ENCODE results near the gene HPSE2.
"Not testable (repeated sequence)": the region's sequence is repeated elsewhere in the genome, so short reads cannot be mapped to it uniquely, and the experiment has no call there.

HPSE2 gene

DNA sequence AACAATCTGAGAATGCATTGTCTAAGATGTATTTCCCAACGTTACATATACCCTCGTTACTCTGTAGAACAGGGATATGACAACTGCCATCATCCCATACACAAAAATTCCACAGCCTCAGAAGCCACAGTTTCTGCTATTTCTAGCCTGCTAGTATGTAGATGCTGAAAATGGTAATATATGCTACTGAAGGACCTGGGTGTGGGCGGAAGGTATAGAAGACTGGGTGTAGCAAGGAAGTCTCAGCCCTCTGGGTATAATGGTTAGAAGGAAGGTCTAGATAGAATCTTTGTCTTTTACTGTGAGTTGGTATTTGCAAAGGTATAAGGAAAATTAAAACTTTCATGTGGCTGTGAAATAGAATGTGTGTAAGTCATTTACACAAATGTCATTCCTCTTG lies 709.7 kb downstream of the HPSE2 start:
- Histone ChIP-seq H3K4me3 (ENCODE audit: low read length) (no peak overlapping the region), H3K4me1 (ENCODE audit: control insufficient read depth, insufficient read depth, low read length) (no peaks in the 10 kb centered on the region)

DNA sequence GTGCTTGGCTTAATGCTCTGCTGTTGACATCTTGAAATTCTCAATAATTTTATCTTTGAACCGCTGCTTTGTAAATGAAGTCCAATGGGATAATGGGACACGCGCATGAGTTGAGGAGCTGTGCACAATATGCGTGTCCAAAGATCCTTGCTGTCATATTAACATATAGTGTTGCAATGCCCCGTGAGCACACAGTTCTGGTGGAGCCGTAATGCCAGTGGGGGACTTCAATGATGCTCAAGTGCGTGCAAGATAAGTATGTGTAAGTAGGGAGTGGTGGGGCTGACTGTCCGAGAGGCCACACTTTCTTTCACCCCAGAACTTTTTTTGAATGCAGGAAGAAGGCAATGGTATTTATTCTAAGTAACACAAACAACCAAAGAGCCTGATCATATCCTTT lies 711.5 kb downstream of the HPSE2 start:
- Histone ChIP-seq H3K9me3 (ENCODE audit: control insufficient read depth, low read length) (no peaks in the 10 kb centered on the region), H3K4me1 (ENCODE audit: control insufficient read depth, insufficient read depth, low read length) (no peaks in the 10 kb centered on the region), H3K9ac (ENCODE audit: low read length) (no peak overlapping the region), H3K4me3 (ENCODE audit: low read length) (no peak overlapping the region), H3K36me3 (ENCODE audit: control insufficient read depth, insufficient read depth, low read length) (no peaks in the 10 kb centered on the region), H3K27me3 (ENCODE audit: control insufficient read depth, insufficient read depth, low read length) (peaks cover 7% of the 10 kb centered on the region)

More for the DNA sequence above, 709.7 kb downstream of the HPSE2 start:
- Histone ChIP-seq H3K27me3 (ENCODE audit: control insufficient read depth, insufficient read depth, low read length) (peaks cover 7% of the 10 kb centered on the region), H3K9me3 (ENCODE audit: control insufficient read depth, low read length) (no peaks in the 10 kb centered on the region), H3K36me3 (ENCODE audit: control insufficient read depth, insufficient read depth, low read length) (no peaks in the 10 kb centered on the region), H3K9ac (ENCODE audit: low read length) (no peak overlapping the region)

DNA sequence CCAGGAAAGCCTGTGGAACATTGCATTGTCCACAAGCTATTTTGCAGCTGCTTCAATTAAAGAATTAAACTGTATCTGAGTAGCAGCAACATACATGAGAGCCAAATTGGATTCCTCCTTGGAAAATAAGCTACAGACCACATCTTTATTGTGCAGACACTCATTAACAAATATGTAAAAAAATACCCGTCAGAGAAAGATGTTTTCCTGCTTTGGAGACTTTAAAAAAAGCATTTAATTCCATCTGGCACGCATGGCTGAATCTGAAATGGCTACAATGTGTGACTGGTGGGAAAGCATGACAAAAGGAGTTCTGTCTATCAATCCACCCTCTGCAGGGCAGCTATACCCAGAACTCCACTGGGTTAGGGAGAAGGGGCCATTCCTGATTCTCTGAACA lies 715.8 kb downstream of the HPSE2 start:
- no peak overlapping the region for H3K9ac ChIP-seq (ENCODE audit: low read length)
- no peaks in the 10 kb centered on the region for H3K4me1 ChIP-seq (ENCODE audit: control insufficient read depth, insufficient read depth, low read length)
- no peaks in the 10 kb centered on the region for H3K27me3 ChIP-seq (ENCODE audit: control insufficient read depth, insufficient read depth, low read length)
- H3K9me3 ChIP-seq (ENCODE audit: control insufficient read depth, low read length): no peaks in the 10 kb centered on the region
- no peak overlapping the region for H3K4me3 ChIP-seq (ENCODE audit: low read length)
- H3K36me3 ChIP-seq (ENCODE audit: control insufficient read depth, insufficient read depth, low read length): no peaks in the 10 kb centered on the region

DNA sequence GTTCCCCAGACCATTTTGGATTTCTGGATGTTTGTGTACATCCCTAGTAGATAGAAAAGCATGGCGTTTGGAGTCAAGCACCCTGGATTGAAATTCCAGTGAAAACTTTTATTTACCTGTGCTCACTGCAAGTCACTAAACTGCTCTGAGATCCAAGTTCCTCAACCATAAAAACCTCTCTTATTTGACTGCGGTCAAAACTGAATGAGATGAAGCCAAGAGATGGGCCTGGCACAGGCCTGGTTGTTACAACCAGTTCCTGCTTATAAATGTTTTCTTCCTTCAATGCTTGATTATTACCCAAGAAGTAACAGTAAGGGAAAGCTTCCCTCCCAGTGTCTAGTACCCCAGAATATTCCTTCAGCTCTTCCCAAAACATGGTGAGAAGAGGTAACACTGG lies 718.0 kb downstream of the HPSE2 start:
- no peaks in the 10 kb centered on the region for H3K27me3 ChIP-seq (ENCODE audit: control insufficient read depth, insufficient read depth, low read length)
- H3K9ac ChIP-seq (ENCODE audit: low read length): no peak overlapping the region
- no peaks in the 10 kb centered on the region for H3K4me1 ChIP-seq (ENCODE audit: control insufficient read depth, insufficient read depth, low read length)
- H3K36me3 ChIP-seq (ENCODE audit: control insufficient read depth, insufficient read depth, low read length): no peaks in the 10 kb centered on the region
- H3K9me3 ChIP-seq (ENCODE audit: control insufficient read depth, low read length): no peaks in the 10 kb centered on the region
- H3K4me3 ChIP-seq (ENCODE audit: low read length): no peak overlapping the region

DNA sequence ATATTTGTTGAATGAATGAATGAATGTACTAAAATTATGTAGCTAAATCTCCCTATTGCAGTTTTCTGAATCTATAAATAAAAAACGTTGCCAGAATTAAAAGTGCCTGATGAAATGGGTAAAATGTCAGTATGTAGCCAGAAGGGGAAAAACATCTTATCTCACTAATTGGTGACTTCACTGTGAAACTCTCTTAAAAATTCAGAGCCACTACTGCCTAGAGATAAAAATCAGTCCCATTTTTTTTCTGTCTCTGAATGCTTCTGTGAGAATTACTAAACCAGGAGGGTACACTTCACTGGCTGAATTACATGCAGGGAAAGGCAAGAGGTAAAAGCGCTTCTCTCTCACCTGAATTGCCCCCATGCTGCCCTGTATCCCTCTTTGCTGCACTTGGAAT lies 719.3 kb downstream of the HPSE2 start:
- Histone ChIP-seq H3K9ac (ENCODE audit: low read length) (no peak overlapping the region), H3K4me1 (ENCODE audit: control insufficient read depth, insufficient read depth, low read length) (no peaks in the 10 kb centered on the region), H3K4me3 (ENCODE audit: low read length) (no peak overlapping the region), H3K9me3 (ENCODE audit: control insufficient read depth, low read length) (no peaks in the 10 kb centered on the region), H3K27me3 (ENCODE audit: control insufficient read depth, insufficient read depth, low read length) (no peaks in the 10 kb centered on the region), H3K36me3 (ENCODE audit: control insufficient read depth, insufficient read depth, low read length) (no peaks in the 10 kb centered on the region)

DNA sequence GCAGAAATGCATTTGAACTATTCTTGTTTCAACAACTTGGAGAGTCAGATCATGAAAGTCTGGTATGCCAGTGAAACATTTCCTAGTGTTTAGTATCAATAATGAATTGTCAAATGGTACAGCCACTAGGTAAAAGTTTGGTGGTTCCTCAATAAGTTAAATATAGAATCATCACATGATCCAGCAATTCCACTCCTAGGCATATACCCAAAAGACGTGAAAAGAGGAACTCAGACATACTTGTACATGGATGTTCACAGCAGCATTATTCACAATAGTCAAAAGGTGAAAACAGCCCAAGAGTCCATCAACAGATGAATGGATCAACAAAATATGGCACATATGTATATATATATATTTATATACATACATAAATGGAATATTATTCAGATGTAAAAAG lies 721.9 kb downstream of the HPSE2 start:
- Histone ChIP-seq H3K9ac (ENCODE audit: low read length) (no peak overlapping the region), H3K4me1 (ENCODE audit: control insufficient read depth, insufficient read depth, low read length) (no peaks in the 10 kb centered on the region), H3K36me3 (ENCODE audit: control insufficient read depth, insufficient read depth, low read length) (no peaks in the 10 kb centered on the region), H3K9me3 (ENCODE audit: control insufficient read depth, low read length) (no peaks in the 10 kb centered on the region), H3K27me3 (ENCODE audit: control insufficient read depth, insufficient read depth, low read length) (peaks cover 3% of the 10 kb centered on the region), H3K4me3 (ENCODE audit: low read length) (no peak overlapping the region)

DNA sequence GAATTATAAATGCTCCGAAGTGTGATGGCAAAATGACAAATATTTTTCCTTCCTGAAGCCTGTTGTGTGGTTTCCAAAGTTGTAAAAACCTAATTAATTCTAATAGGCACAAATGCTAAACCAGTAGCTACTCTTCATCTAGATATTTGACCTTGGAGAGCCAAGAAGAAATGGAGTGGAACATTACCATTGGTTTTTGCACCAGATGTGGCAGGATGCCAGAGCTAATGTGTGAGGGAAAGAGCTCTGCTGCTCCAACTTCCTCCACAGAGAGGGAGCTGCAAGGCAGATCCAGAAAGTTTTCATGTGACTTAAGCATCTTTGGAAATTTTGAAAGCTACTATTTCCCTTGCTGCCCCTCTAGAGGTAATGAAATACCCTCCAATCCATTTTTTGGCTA lies 723.8 kb downstream of the HPSE2 start:
- Histone ChIP-seq H3K4me3 (ENCODE audit: low read length) (no peak overlapping the region), H3K4me1 (ENCODE audit: control insufficient read depth, insufficient read depth, low read length) (no peaks in the 10 kb centered on the region), H3K27me3 (ENCODE audit: control insufficient read depth, insufficient read depth, low read length) (peaks cover 3% of the 10 kb centered on the region), H3K9me3 (ENCODE audit: control insufficient read depth, low read length) (no peaks in the 10 kb centered on the region), H3K9ac (ENCODE audit: low read length) (no peak overlapping the region), H3K36me3 (ENCODE audit: control insufficient read depth, insufficient read depth, low read length) (no peaks in the 10 kb centered on the region)

DNA sequence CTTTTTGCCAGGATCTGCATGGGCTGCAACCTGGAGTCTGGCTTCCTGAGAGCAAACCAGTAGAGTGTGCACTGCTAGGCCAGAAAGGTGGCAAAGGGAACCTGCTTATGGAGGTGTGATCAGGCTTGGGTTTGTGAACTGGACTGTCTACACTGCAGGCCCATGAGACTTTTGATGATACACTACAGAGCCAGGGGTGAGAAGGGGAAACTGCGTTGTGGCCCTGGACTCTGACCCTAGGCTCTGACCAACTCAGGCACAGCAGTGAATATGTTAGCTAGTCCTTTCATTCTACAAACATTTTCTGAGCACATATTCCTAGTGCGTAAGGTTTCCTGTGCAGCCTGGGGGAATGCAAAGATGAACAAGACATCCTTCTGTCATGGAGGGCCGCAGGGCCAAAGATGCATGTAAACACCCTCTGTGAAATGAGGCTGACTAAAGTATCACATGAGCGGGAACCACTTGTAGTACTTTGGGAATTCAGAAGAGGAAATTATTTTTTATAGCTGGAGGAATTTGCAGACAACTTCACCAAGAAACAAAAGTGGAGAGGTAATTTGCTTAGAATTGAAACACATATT lies 725.1 kb downstream of the HPSE2 start:
- Histone ChIP-seq H3K9me3 (ENCODE audit: control insufficient read depth, low read length) (no peaks in the 10 kb centered on the region), H3K36me3 (ENCODE audit: control insufficient read depth, insufficient read depth, low read length) (no peaks in the 10 kb centered on the region), H3K4me3 (ENCODE audit: low read length) (no peak overlapping the region), H3K4me1 (ENCODE audit: control insufficient read depth, insufficient read depth, low read length) (no peaks in the 10 kb centered on the region), H3K27me3 (ENCODE audit: control insufficient read depth, insufficient read depth, low read length) (peaks cover 3% of the 10 kb centered on the region), H3K9ac (ENCODE audit: low read length) (no peak overlapping the region)

DNA sequence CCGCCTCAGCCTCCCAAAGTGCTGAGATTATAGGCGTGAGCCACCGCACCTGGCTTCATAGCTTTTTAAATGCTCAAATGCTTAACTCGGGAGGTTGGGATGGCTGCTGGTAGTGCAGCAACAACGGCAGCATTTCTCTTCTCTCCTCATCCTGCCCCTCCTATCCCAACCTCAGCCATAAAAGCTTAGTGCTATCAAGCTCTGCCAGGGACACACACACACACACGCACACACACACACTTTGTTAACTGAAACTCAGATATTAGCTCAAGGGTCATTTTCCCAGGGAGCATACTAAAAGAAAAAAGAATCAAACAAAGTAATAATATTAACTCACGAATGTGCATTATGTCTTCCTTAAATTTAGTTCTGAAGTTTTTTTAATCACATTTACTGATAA lies 725.9 kb downstream of the HPSE2 start:
- Histone ChIP-seq H3K9me3 (ENCODE audit: control insufficient read depth, low read length) (no peaks in the 10 kb centered on the region), H3K4me1 (ENCODE audit: control insufficient read depth, insufficient read depth, low read length) (no peaks in the 10 kb centered on the region), H3K36me3 (ENCODE audit: control insufficient read depth, insufficient read depth, low read length) (no peaks in the 10 kb centered on the region), H3K9ac (ENCODE audit: low read length) (no peak overlapping the region), H3K27me3 (ENCODE audit: control insufficient read depth, insufficient read depth, low read length) (peaks cover 3% of the 10 kb centered on the region), H3K4me3 (ENCODE audit: low read length) (no peak overlapping the region)

DNA sequence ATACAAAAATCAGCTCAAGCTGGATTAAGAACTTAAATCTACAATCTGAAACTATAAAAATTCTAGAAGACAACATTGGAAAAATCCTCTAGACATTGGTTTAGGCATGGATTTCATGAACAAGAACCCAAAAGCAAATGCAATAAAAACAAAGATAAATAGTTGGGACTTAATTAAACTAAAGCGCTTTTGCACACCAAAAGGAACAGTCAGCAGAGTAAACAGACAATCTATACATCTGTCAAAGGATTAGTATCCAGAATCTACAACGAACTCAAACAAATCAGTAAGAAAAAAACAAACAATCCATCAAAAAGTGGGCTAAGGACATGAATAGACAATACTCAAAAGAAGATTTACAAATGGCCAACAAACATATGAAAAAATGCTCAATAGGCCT lies 733.1 kb downstream of the HPSE2 start:
- H3K36me3 ChIP-seq (ENCODE audit: control insufficient read depth, insufficient read depth, low read length); H3K4me1 ChIP-seq (ENCODE audit: control insufficient read depth, insufficient read depth, low read length); H3K4me3 ChIP-seq (ENCODE audit: low read length); H3K9me3 ChIP-seq (ENCODE audit: control insufficient read depth, low read length); H3K27me3 ChIP-seq (ENCODE audit: control insufficient read depth, insufficient read depth, low read length); H3K9ac ChIP-seq (ENCODE audit: low read length): not testable (repeated sequence)

DNA sequence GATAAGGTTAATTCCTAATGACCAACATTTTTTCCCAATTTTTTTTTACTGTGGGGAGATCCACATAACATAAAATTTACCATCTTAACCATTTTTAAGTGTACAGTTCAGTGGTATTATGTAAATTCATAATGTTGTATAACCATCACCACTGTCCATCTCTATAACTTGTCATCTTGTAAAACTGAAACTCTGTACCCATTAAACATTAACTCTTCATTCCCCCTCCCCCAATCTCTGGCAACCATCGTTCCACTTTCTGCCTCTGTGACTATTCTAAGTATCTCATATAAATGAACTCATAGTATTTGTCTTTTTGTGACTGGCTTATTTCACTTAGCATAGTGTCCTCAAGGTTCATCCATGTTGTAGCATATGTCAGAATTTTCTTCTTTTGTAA lies 742.9 kb downstream of the HPSE2 start:
- Histone ChIP-seq H3K36me3 (ENCODE audit: control insufficient read depth, insufficient read depth, low read length) (no peaks in the 10 kb centered on the region), H3K9ac (ENCODE audit: low read length) (no peak overlapping the region), H3K4me3 (ENCODE audit: low read length) (no peak overlapping the region), H3K4me1 (ENCODE audit: control insufficient read depth, insufficient read depth, low read length) (no peaks in the 10 kb centered on the region), H3K9me3 (ENCODE audit: control insufficient read depth, low read length) (peaks cover 5% of the 10 kb centered on the region), H3K27me3 (ENCODE audit: control insufficient read depth, insufficient read depth, low read length) (no peaks in the 10 kb centered on the region)

DNA sequence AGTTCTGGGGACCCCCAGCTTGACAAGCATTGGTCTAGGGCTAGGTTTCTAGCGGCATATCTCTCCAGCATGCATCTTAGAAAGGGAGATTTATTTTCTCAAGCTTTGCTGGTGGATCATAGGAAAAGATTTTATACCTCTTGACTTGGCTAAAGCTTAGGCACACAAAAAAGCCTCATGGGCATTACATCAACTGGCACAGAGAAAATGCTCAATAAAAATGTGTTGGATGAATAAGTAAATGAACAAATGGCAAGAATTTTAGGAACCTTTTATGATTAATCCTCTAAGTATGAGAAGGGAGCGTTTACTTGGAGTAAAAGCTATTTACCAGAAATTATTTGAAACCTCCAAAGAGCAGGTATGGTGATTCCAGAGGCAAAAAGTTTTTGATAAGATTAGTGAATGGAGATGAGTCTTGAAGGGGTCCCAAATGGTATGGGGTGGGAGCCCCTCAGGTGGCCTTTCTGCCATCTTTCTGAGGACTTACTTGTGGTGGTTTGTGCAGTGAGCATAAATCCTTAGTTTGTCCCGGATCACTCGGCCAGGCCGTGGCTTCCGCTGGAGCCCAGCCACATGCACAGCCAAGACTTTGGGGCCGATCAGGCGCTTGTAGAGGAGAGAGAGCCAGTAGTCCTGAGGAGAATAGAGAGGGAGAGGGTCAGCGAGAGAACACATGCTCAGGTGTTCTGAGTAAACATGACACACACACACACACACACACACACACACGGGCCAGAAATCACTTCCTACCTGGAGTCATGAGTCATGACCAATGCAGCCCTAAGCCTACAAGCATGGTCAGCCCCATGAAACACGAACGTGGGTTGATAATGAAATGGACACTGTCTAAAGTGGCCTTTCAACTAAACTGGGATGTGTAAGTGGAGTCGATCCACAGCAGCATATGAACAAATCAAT lies 745.8 kb downstream of the HPSE2 start:
- H3K9me3 ChIP-seq (ENCODE audit: control insufficient read depth, low read length): no peaks in the 10 kb centered on the region

More for the DNA sequence above, 745.8 kb downstream of the HPSE2 start:
- H3K4me3 ChIP-seq (ENCODE audit: low read length): no peak overlapping the region
- no peaks in the 10 kb centered on the region for H3K36me3 ChIP-seq (ENCODE audit: control insufficient read depth, insufficient read depth, low read length)
- no peaks in the 10 kb centered on the region for H3K27me3 ChIP-seq (ENCODE audit: control insufficient read depth, insufficient read depth, low read length)
- H3K4me1 ChIP-seq (ENCODE audit: control insufficient read depth, insufficient read depth, low read length): no peaks in the 10 kb centered on the region
- no peak overlapping the region for H3K9ac ChIP-seq (ENCODE audit: low read length)
